CD4-positive, alpha-beta memory T cell (primary cell): ENCODE results near the gene SUPT4H1. TPM values are rescaled to one million over a fixed set of nuclear protein-coding genes. Genes with fewer than 3 reads are reported as not detected.

Experiments
- CTCF ChIA-PET: fragments of 350-600 bp; sonication (Branson Sonifier 250); formaldehyde crosslinking; loops from one replicate; lab custom pipeline; 2021; ENCODE audit warnings: inconsistent platforms; ENCODE audit not compliant: partially characterized antibody; lab: Charles Lee
- POLR2A ChIA-PET: fragments of 350-600 bp; sonication (Branson Sonifier 250); formaldehyde crosslinking; loops from one replicate; lab custom pipeline; 2021; ENCODE audit not compliant: partially characterized antibody; lab: Charles Lee
- DNase-seq, 5 donors: peaks; one replicate each; pipeline versions ENCODE4 v3.0.0 to v3.0.0-alpha.2; 2020 to 2022; ENCODE audit warnings: mixed read lengths in 1 of 5
- H3K27ac ChIP-seq: one replicate; pipeline ENCODE4 v1.7.0; 2013; ENCODE audit warnings: low read depth, low read length
- H3K27me3 ChIP-seq: 2 replicates; pipeline ENCODE4 v1.7.0; 2013; ENCODE audit warnings: mild to moderate bottlenecking, low read length, moderate library complexity; ENCODE audit not compliant: insufficient read depth
- H3K36me3 ChIP-seq: 2 replicates; pipeline ENCODE4 v1.7.0; 2013; ENCODE audit warnings: mild to moderate bottlenecking, low read length, moderate library complexity; ENCODE audit not compliant: insufficient read depth
- H3K4me1 ChIP-seq: 2 replicates; pipeline ENCODE4 v1.7.0; 2013; ENCODE audit warnings: mild to moderate bottlenecking, low read length, moderate library complexity; ENCODE audit not compliant: insufficient read depth
- H3K4me3 ChIP-seq, 2 donors: one replicate each; pipeline ENCODE4 v1.7.0; 2013; ENCODE audit warnings: low read length in 2 of 2, mild to moderate bottlenecking in 1 of 2
- H3K9me3 ChIP-seq, 2 donors: one replicate each; pipeline ENCODE4 v1.7.0; 2013; ENCODE audit warnings: low read length in 2 of 2, control low read depth in 1 of 2; ENCODE audit not compliant: control insufficient read depth in 1 of 2
- H3K27ac Mint-ChIP-seq, 7 donors: one replicate each; pipeline ENCODE4 v1.8.0; 2020 to 2021; ENCODE audit warnings: mixed read lengths in 7 of 7, mild to moderate bottlenecking in 6 of 7, inconsistent platforms in 3 of 7, moderate library complexity in 3 of 7
- H3K27me3 Mint-ChIP-seq, 2 donors: one replicate each; pipeline ENCODE4 v1.8.0; 2020 to 2021; ENCODE audit warnings: mixed read lengths in 2 of 2
- H3K36me3 Mint-ChIP-seq, 2 donors: one replicate each; pipeline ENCODE4 v1.8.0; 2020 to 2021; ENCODE audit warnings: mixed read lengths in 2 of 2, inconsistent platforms in 1 of 2, mild to moderate bottlenecking in 1 of 2
- H3K4me1 Mint-ChIP-seq, 4 donors: one replicate each; pipeline ENCODE4 v1.8.0; 2020 to 2021; ENCODE audit warnings: mixed read lengths in 4 of 4, mild to moderate bottlenecking in 1 of 4
- H3K4me3 Mint-ChIP-seq, 8 donors: one replicate each; pipeline ENCODE4 v1.8.0; 2020 to 2021; ENCODE audit warnings: mixed read lengths in 8 of 8, mild to moderate bottlenecking in 7 of 8, moderate library complexity in 6 of 8, inconsistent platforms in 3 of 8
- H3K9me3 Mint-ChIP-seq, 8 donors: one replicate each; pipeline ENCODE4 v1.8.0; 2020 to 2021; ENCODE audit warnings: mixed read lengths in 8 of 8, mild to moderate bottlenecking in 5 of 8, inconsistent platforms in 3 of 8, moderate library complexity in 1 of 8
- intact Hi-C: fragments of 100-400 bp; cut with micrococcal nuclease; formaldehyde crosslinking; loops from one replicate; pipeline ENCODE4 v1.15.1; 2023
- polyA plus RNA-seq, 2 donors: library from polyadenylated mRNA; unstranded; fragments of 300-500 nt; fragmentation: Illumina TruSeq; gene quantifications; one replicate each; pipeline ENCODE4 v1.2.3, GENCODE V29; 2021
- total RNA-seq, 2 experiments: library from RNA; stranded (reverse); gene quantifications; one replicate each; pipeline ENCODE4 v1.2.3, GENCODE V29; 2021

SUPT4H1 gene
- total and polyA plus RNA-seq, 4 experiments from 2014 or later: 61.4 to 120 (median 84.8) TPM

DNA sequence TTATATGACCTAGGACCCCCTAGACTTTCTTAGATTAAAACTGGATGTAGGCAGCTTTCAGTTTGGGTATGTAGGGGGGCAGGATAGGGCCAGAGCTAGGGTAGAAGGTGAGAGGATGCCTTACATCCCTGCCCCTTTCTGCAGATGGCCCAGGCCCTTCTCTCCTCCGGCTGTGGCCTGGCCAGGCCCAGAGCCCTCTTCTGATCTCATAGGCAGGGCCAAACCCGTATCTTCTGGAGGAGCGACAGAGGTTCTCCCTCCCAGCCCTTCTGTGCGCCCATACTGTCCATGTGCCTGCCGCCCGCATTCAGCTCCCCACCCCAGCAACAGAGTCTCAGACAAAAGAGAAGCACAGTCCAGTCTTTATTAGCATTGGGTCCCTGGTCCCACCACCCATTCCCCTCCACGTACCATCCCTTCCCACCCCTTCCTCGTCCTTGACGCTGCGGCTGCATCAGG, 21.4 kb downstream of the SUPT4H1 start:
- peaks cover 30 to 86% (median 48%) of the 10 kb centered on the region in 4 donors for H3K4me1 Mint-ChIP-seq
- H3K4me3 Mint-ChIP-seq: peak overlapping the region; percentile 88 to 99 (median 98)
- no peaks in the 10 kb centered on the region for H3K27me3 Mint-ChIP-seq
- H3K36me3 Mint-ChIP-seq: peaks cover 24 to 35% of the 10 kb centered on the region in 2 donors
- CTCF ChIA-PET: interaction anchor here (0.6 to 9.1 kb wide), 3 partner anchors 9 to 14 kb away, joined by 3 to 164 read pairs (median 29); no protein-coding TSS in a partner anchor
- Histone ChIP-seq H3K9me3 (no peaks in the 10 kb centered on the region), H3K27ac (peak overlapping the region; percentile 97), H3K36me3 (peaks cover 21% of the 10 kb centered on the region), H3K4me1 (peaks cover 61% of the 10 kb centered on the region), H3K27me3 (no peaks in the 10 kb centered on the region), H3K4me3 (peak overlapping the region; percentile 99)
- H3K9me3 Mint-ChIP-seq: peaks cover 0 to 5% (median 0%) of the 10 kb centered on the region in 8 donors
- H3K27ac Mint-ChIP-seq: peak overlapping the region; percentile 88 to 99 (median 96)
- intact Hi-C loops: loop anchor here (5.0 to 10.0 kb wide), 3 partner anchors 326 to 1498 kb away; partner anchors contain the start of genes C17orf67, DGKE, MSI2 and SRSF1
- DNase-seq: peak in 2 of 5 donors; percentile 24 to 46
- POLR2A ChIA-PET: interaction anchor here (1.4 to 34.1 kb wide), 6 partner anchors 2 to 184 kb away, joined by 5 to 3924 read pairs (median 8); partner anchors contain the start of genes HSF5, MTMR4, RNF43 and SUPT4H1

DNA sequence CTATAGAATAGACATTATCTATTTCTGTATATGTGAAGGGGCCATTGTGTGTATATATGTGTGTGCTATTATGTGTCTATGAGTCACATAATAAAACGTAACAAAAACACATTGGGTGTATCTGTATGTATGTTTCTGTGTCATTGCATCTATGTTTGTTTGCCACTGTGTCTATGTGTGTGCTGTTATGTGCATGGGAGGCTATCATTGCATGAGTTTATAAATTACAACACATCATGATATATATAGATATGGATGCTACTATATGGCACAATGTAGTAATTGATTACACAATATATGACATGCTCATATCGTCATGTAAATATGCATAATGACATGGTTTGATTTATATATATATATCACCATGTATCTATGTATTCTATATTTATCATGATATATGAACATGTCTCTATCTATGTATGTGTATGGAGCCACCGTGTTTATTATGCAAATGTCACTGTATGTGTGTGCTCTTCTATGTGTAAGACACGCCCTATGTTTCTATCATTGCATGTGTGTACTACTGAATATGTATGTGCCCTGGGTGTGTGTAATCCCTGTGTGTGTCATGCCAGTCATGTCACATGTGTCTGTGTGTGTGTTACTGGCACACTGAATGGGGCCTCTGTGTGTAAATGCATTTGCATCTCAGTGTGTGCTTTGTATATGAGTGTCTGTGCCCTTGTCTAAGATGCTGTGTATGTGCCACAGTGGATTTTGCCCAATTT, 22.0 kb downstream of the SUPT4H1 start:
- Mint-ChIP-seq H3K4me1 (peaks cover 29 to 80% (median 43%) of the 10 kb centered on the region in 4 donors), H3K27ac (peak overlapping the region; percentile 93 to 99 (median 97)), H3K9me3 (peaks cover 0 to 5% (median 0%) of the 10 kb centered on the region in 8 donors), H3K27me3 (no peaks in the 10 kb centered on the region), H3K4me3 (peak overlapping the region; percentile 88 to 99 (median 98)), H3K36me3 (peaks cover 24 to 35% of the 10 kb centered on the region in 2 donors)
- Histone ChIP-seq H3K27me3 (no peaks in the 10 kb centered on the region), H3K27ac (peak overlapping the region; percentile 97), H3K4me1 (peaks cover 55% of the 10 kb centered on the region), H3K9me3 (no peaks in the 10 kb centered on the region), H3K36me3 (peaks cover 21% of the 10 kb centered on the region), H3K4me3 (peak overlapping the region; percentile 99)
- ChIA-PET POLR2A (interaction anchor here (1.7 to 34.1 kb wide), 5 partner anchors 2 to 173 kb away, joined by 6 to 3924 read pairs (median 178); partner anchors contain the start of genes RNF43, SUPT4H1 and TSPOAP1), CTCF (interaction anchor here (4.7 to 9.1 kb wide), 2 partner anchors 12 to 14 kb away, joined by 29 to 164 read pairs; no protein-coding TSS in a partner anchor)
- DNase-seq: peak in 4 of 5 donors; percentile 41 to 77 (median 50)
- intact Hi-C loops: loop anchor here (1.0 to 10.0 kb wide), 10 partner anchors 8 to 1498 kb away; partner anchors contain the start of genes C17orf67, DGKE, MSI2 and RNF43

DNA sequence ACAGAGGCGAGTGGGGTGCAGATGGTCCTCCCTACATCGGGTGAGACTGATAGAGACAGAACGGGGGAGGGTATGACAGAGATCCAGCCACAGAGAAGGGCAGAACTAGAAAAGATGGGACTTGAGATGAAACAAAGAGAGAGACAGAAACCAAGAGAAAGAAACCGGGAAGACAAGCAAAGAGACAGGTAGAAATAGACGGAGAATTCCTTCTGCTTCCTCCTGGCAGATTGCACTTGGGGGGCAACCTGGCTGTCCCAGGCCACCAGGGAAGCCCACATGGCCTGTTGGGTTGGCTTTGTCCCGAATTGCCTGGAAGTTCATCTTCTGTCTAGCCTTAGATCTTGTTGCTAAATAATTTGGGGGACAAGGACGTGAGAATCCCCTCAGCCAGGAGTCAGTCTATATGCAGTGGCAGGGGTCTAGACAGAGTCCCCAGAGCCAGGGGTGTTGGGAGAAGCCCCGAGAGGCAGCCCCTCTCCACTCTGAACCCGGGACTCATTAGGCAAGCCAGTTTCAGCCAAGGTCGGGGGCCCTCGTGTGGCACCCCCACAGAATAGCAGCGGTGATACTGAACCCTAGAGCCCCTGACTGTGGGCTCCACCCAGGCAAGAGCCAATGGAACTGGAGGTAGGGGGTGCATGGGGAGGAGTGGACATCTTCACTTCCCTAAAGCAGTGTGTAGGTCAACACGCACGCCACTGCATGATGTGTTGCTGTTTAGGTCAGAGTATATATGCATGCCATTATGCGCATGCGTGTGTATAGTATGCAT, 22.8 kb downstream of the SUPT4H1 start:
- Mint-ChIP-seq H3K36me3 (peaks cover 24 to 35% of the 10 kb centered on the region in 2 donors), H3K9me3 (peaks cover 0 to 5% (median 0%) of the 10 kb centered on the region in 8 donors), H3K27ac (peak overlapping the region; percentile 93 to 99 (median 97)), H3K4me3 (peak overlapping the region; percentile 88 to 99 (median 98)), H3K4me1 (peaks cover 25 to 72% (median 36%) of the 10 kb centered on the region in 4 donors), H3K27me3 (no peaks in the 10 kb centered on the region)
- intact Hi-C loops: loop anchor here (1.0 to 2.0 kb wide), 7 partner anchors 9 to 189 kb away; partner anchors contain the start of genes RNF43 and SUPT4H1
- H3K27me3 ChIP-seq: no peaks in the 10 kb centered on the region
- CTCF ChIA-PET: interaction anchor here (3.6 to 9.1 kb wide), 3 partner anchors 9 to 17 kb away, joined by 31 to 164 read pairs (median 88); no protein-coding TSS in a partner anchor
- DNase-seq: peak; percentile 67 to 79 (median 73)
- H3K4me3 ChIP-seq: peak overlapping the region; percentile 82 to 99
- POLR2A ChIA-PET: interaction anchor here (1.8 to 34.1 kb wide), 6 partner anchors 12 to 159 kb away, joined by 4 to 3924 read pairs (median 32); partner anchors contain the start of genes HSF5, RNF43 and SUPT4H1
- H3K9me3 ChIP-seq: no peaks in the 10 kb centered on the region
- peak overlapping the region; percentile 97 for H3K27ac ChIP-seq
- peaks cover 21% of the 10 kb centered on the region for H3K36me3 ChIP-seq
- H3K4me1 ChIP-seq: peaks cover 47% of the 10 kb centered on the region

DNA sequence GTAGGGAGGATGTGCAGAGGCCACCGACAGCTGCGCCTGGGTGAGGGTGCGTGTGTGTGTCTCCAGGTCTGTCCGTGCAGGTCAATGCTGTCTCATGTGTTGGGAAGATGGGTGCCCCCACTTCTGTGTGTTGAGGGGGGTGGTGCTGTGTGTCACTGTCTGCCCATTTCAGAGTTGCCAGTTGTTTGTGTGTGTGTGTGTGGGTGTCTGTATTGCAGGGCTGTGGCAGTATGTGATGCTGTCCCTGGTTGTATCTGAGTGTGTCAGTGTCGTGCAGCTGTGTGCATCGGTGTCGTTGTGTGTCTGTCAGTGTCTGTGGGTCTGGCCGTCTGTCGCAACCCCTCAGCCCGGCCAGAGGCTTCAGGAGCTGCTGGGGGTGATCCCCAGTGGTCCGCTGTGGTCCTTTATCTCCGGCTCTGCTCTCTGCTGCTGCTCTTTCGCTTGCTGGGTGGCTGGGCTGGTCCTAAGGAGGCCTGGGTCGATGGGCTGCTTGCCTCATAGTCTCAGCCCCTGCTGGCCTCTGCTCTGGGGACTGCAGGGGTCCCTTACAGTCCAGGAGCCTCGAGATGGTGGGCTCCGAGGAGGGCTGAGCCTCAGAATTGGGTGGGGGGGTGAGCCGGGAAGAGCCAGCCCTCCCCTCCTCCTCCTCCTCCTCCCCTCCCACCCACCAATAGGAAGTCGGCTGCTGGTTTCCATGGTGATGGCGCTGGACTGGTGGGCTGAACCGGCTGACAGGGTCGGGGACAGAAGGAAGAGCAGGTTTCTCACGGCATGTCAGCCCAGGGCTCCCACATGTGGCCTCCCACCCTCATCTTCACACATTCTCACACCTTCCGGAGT, 23.6 kb downstream of the SUPT4H1 start, which contains the start of gene TSPOAP1:
Gene TSPOAP1 (minus strand): TSS at position 601 of the 840 bp plus-strand sequence. CDS start 875 bp downstream, outside the sequence.
- peak within 1 kb of the TSS; percentile 93 to 99 (median 97) for H3K27ac Mint-ChIP-seq
- Histone ChIP-seq H3K4me1 (peaks cover 39% of the 10 kb centered on the region), H3K36me3 (peaks cover 21% of the 10 kb centered on the region), H3K9me3 (no peaks in the 10 kb centered on the region), H3K27ac (peak within 1 kb of the TSS; percentile 97), H3K4me3 (peak within 1 kb of the TSS; percentile 82 to 99), H3K27me3 (no peaks in the 10 kb centered on the region)
- ChIA-PET CTCF (interaction anchor here (0.7 to 4.5 kb wide), 7 partner anchors 10 to 89 kb away, joined by 3 to 88 read pairs (median 9); partner anchors contain the start of genes RNF43 and SUPT4H1), POLR2A (interaction anchor here (0.6 to 34.1 kb wide), 19 partner anchors 11 to 778 kb away, joined by 3 to 3924 read pairs (median 4); partner anchors contain the start of genes HSF5, MKS1, RNF43 and SRSF1)
- intact Hi-C loops: loop anchor here (1.0 to 2.0 kb wide), 7 partner anchors 10 to 190 kb away; partner anchors contain the start of genes RNF43 and SUPT4H1
- peak within 1 kb of the TSS; percentile 88 to 99 (median 98) for H3K4me3 Mint-ChIP-seq
- no peaks in the 10 kb centered on the region for H3K27me3 Mint-ChIP-seq
- peaks cover 24 to 34% of the 10 kb centered on the region in 2 donors for H3K36me3 Mint-ChIP-seq
- DNase-seq: peak; percentile 58 to 85 (median 60)
- H3K9me3 Mint-ChIP-seq: peaks cover 0 to 5% (median 0%) of the 10 kb centered on the region in 8 donors
- H3K4me1 Mint-ChIP-seq: peaks cover 22 to 70% (median 31%) of the 10 kb centered on the region in 4 donors

DNA sequence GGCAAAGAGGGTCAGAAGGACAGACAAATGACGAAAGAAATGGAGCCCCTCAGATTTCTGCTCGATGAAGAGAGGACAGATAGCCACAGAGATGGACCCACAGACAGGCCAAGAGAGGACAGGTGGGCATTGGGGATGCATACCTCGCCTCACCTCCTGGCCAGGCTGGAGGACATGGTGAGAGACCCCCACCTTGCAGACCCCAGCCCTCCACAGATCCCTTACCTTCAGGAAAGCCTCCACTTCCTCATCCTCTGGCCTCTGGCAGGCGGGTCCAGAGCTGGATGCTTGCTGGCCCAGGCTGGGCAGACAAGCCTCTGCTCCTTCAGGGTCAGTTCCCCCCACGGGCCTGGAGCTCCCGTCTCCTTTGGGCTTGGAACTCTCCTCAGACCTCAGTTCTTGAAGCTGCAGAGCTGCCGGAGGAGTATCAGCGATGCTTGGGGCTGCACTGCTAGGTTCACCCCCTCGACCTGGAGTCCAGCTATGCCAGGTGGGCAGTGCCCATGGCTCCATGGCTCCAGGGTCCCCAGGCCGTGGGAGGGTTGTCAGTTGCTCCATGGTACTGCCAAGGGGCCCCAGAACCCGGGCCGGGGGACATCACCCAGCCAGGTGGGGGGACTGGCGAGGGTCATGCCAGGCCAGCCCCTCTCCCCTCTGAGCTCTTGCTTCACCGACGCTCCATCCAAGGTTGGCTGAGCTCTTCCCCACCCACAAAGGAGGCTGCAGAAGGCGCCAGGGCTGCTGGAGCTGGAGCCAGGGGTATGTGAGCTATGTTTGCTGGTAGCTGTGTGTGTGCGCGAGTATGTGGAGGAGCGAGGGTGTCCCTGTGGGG, 24.4 kb downstream of the SUPT4H1 start:
- Histone ChIP-seq H3K4me1 (peaks cover 38% of the 10 kb centered on the region), H3K4me3 (peak overlapping the region; percentile 82 to 99), H3K9me3 (no peaks in the 10 kb centered on the region), H3K27me3 (no peaks in the 10 kb centered on the region), H3K27ac (peak overlapping the region; percentile 97), H3K36me3 (peaks cover 21% of the 10 kb centered on the region)
- peak overlapping the region; percentile 88 to 99 (median 98) for H3K4me3 Mint-ChIP-seq
- H3K27ac Mint-ChIP-seq: peak overlapping the region; percentile 93 to 99 (median 97)
- ChIA-PET POLR2A (interaction anchor here (0.6 to 34.1 kb wide), 19 partner anchors 10 to 778 kb away, joined by 3 to 3924 read pairs (median 4); partner anchors contain the start of genes HSF5, MKS1, RNF43 and SRSF1), CTCF (interaction anchor here (0.7 to 4.5 kb wide), 9 partner anchors 10 to 90 kb away, joined by 3 to 88 read pairs (median 6); partner anchors contain the start of genes RNF43 and SUPT4H1)
- peaks cover 24 to 30% of the 10 kb centered on the region in 2 donors for H3K36me3 Mint-ChIP-seq
- intact Hi-C loops: loop anchor here (2.0 kb wide), 1 partner anchor 25 kb away; the partner anchor contains the start of gene SUPT4H1
- DNase-seq: peak in 1 of 5 donors; percentile 39
- peaks cover 22 to 68% (median 30%) of the 10 kb centered on the region in 4 donors for H3K4me1 Mint-ChIP-seq
- peaks cover 0 to 5% (median 0%) of the 10 kb centered on the region in 8 donors for H3K9me3 Mint-ChIP-seq
- H3K27me3 Mint-ChIP-seq: no peaks in the 10 kb centered on the region
